ENCODE measurements around the gene C2orf15. TPM values are rescaled to one million over a fixed set of nuclear protein-coding genes. Genes with fewer than 3 reads are reported as not detected.

C2orf15 gene
- total and polyA plus RNA-seq, 2 donors (not counting 1 experiment from before 2014, with no cell fraction given): 1.0 to 1.1 TPM

GRCh38 chr2:99184811-99185210 is 43.3 kb downstream of the C2orf15 start:
- no peak overlapping the region for H3K27ac ChIP-seq (ENCODE audit: low read length in 2 of 2)
- CTCF ChIA-PET: interaction anchor here (0.9 to 1.4 kb wide), 2 partner anchors 151 to 535 kb away, joined by 3 to 4 read pairs; partner anchors contain the start of gene TXNDC9
- DNase-seq: no peak

GRCh38 chr2:99187011-99187410 is 45.5 kb downstream of the C2orf15 start:
- H3K36me3 ChIP-seq (replicated peaks in 1 of 2; ENCODE audit: control extremely low read depth in 1 of 2, control insufficient read depth in 1 of 2, extremely low read depth in 1 of 2, insufficient read depth in 2 of 2, low read length in 1 of 2): peaks cover 16 to 32% of the 10 kb centered on the region in 2 experiments
- H3K9me3 Mint-ChIP-seq (ENCODE audit: insufficient read depth): no peaks in the 10 kb centered on the region
- TF ChIP-seq CTCF (IDR thresholded peaks at IDR 0.05): no peak
- TF ChIP-seq EZH2 (IDR thresholded peaks at IDR 0.05; ENCODE audit: borderline replicate concordance, insufficient read depth, low read depth, low read length, poor library complexity, severe bottlenecking): no peak
- H3K4me1 ChIP-seq (ENCODE audit: control insufficient read depth in 2 of 2, insufficient read depth in 2 of 2, low read length in 2 of 2): peaks cover under 1 to 2% of the 10 kb centered on the region in 2 donors
- no peaks in the 10 kb centered on the region for H3K27me3 ChIP-seq (replicated peaks in 1 of 4; ENCODE audit: control extremely low read depth in 1 of 4, control insufficient read depth in 3 of 4, insufficient read depth in 4 of 4, low read length in 3 of 4)
- ATAC-seq (ENCODE audit: low read depth): no peak
- no peaks in the 10 kb centered on the region for H3K9me3 ChIP-seq (ENCODE audit: control extremely low read depth in 1 of 3, control insufficient read depth in 2 of 3, insufficient read depth in 1 of 3, low read length in 2 of 3)
- no peak overlapping the region for H3K4me3 Mint-ChIP-seq
- H3K9ac ChIP-seq (ENCODE audit: low read length): no peak overlapping the region
- intact Hi-C loops (cut with micrococcal nuclease): no loop called here
- H3K4me2 ChIP-seq (replicated peaks; ENCODE audit: low read depth, low read length, poor library complexity, severe bottlenecking): no peak overlapping the region
- H3K27ac ChIP-seq (ENCODE audit: low read length in 2 of 2): no peak overlapping the region
- H3K79me2 ChIP-seq (ENCODE audit: control insufficient read depth, insufficient read depth, low read length): peaks cover 46% of the 10 kb centered on the region
- H3K4me1 Mint-ChIP-seq: peaks cover 15% of the 10 kb centered on the region
- POLR2A ChIA-PET: no interaction called here
- H4K20me1 ChIP-seq (ENCODE audit: control insufficient read depth, insufficient read depth, low read length, poor library complexity, severe bottlenecking): no peaks in the 10 kb centered on the region
- no peak for DNase-seq
- H3K27me3 Mint-ChIP-seq: no peaks in the 10 kb centered on the region
- CTCF ChIA-PET: no interaction called here
- no peak overlapping the region for H2AFZ ChIP-seq (ENCODE audit: insufficient read depth, low read depth, low read length, poor library complexity, severe bottlenecking)
- H3K4me3 ChIP-seq (ENCODE audit: control extremely low read depth in 1 of 5, extremely low read depth in 1 of 5, insufficient read depth in 1 of 5, low read depth in 2 of 5, low read length in 4 of 5): no peak overlapping the region
- H3K27ac Mint-ChIP-seq: no peak overlapping the region

More at GRCh38 chr2:99184811-99185210, 43.3 kb downstream of the C2orf15 start:
- POLR2A ChIA-PET: no interaction called here
- Histone ChIP-seq H3K4me1 (ENCODE audit: control insufficient read depth in 2 of 2, insufficient read depth in 2 of 2, low read length in 2 of 2) (peaks cover 11 to 12% of the 10 kb centered on the region in 2 donors), H3K9ac (ENCODE audit: low read length) (no peak overlapping the region), H4K20me1 (ENCODE audit: control insufficient read depth, insufficient read depth, low read length, poor library complexity, severe bottlenecking) (peaks cover under 1% of the 10 kb centered on the region), H3K36me3 (replicated peaks in 1 of 2; ENCODE audit: control extremely low read depth in 1 of 2, control insufficient read depth in 1 of 2, extremely low read depth in 1 of 2, insufficient read depth in 2 of 2, low read length in 1 of 2) (peaks cover 8 to 21% of the 10 kb centered on the region in 2 experiments), H3K79me2 (ENCODE audit: control insufficient read depth, insufficient read depth, low read length) (peaks cover 68% of the 10 kb centered on the region), H3K4me2 (replicated peaks; ENCODE audit: low read depth, low read length, poor library complexity, severe bottlenecking) (no peak overlapping the region), H3K4me3 (ENCODE audit: control extremely low read depth in 1 of 5, extremely low read depth in 1 of 5, insufficient read depth in 1 of 5, low read depth in 2 of 5, low read length in 4 of 5) (no peak overlapping the region), H3K27me3 (replicated peaks in 1 of 4; ENCODE audit: control extremely low read depth in 1 of 4, control insufficient read depth in 3 of 4, insufficient read depth in 4 of 4, low read length in 3 of 4) (no peaks in the 10 kb centered on the region), H3K9me3 (ENCODE audit: control extremely low read depth in 1 of 3, control insufficient read depth in 2 of 3, insufficient read depth in 1 of 3, low read length in 2 of 3) (no peaks in the 10 kb centered on the region), H2AFZ (ENCODE audit: insufficient read depth, low read depth, low read length, poor library complexity, severe bottlenecking) (no peak overlapping the region)
- no CpG with 5 or more reads among the region's 6 CpGs for WGBS (ENCODE audit: insufficient coverage)
- H3K27me3 Mint-ChIP-seq: no peaks in the 10 kb centered on the region
- no peak overlapping the region for H3K27ac Mint-ChIP-seq
- no peak for TF ChIP-seq CTCF (IDR thresholded peaks at IDR 0.05)
- TF ChIP-seq EZH2 (IDR thresholded peaks at IDR 0.05; ENCODE audit: borderline replicate concordance, insufficient read depth, low read depth, low read length, poor library complexity, severe bottlenecking): no peak
- peaks cover 28% of the 10 kb centered on the region for H3K4me1 Mint-ChIP-seq
- no peak overlapping the region for H3K4me3 Mint-ChIP-seq
- intact Hi-C loops (cut with micrococcal nuclease): no loop called here
- no peak for ATAC-seq (ENCODE audit: low read depth)
- no peaks in the 10 kb centered on the region for H3K9me3 Mint-ChIP-seq (ENCODE audit: insufficient read depth)

Data from B cell (primary cell).